G401.6 (cell line): ENCODE measurements around the gene ADPGK.

Experiments used
- FAIRE-seq: peaks from 2 replicates; lab custom pipeline; 2012; peaks lifted over from hg19 to GRCh38; lab: Jason Lieb, UNC

Gene ADPGK

GRCh38 chr15:72787526-72787925, 4.0 kb upstream of the ADPGK start:
- FAIRE-seq = no peak

- FAIRE-seq = no peak
These were observed 3.3 kb upstream of the ADPGK start for GRCh38 chr15:72786676-72787345.

- no peak for FAIRE-seq
These were observed 2.7 kb upstream of the ADPGK start for GRCh38 chr15:72786242-72786641.

- FAIRE-seq = no peak
These were observed 2.3 kb upstream of the ADPGK start for GRCh38 chr15:72785841-72786240.

- no peak for FAIRE-seq
These were observed 1.9 kb upstream of the ADPGK start for GRCh38 chr15:72785432-72785831.

GRCh38 chr15:72784456-72784876, 908 bp upstream of the ADPGK start:
- FAIRE-seq = no peak

- no peak for FAIRE-seq
These were observed 436 bp downstream of the ADPGK start for GRCh38 chr15:72783004-72783639.

GRCh38 chr15:72782274-72783003, 1.1 kb downstream of the ADPGK start:
- FAIRE-seq = no peak

GRCh38 chr15:72781631-72782030, 1.9 kb downstream of the ADPGK start:
- no peak for FAIRE-seq

- no peak for FAIRE-seq
These were observed 4.8 kb downstream of the ADPGK start for GRCh38 chr15:72778796-72779195.

- no peak for FAIRE-seq
These were observed 8.7 kb downstream of the ADPGK start for GRCh38 chr15:72774696-72775383.

- no peak for FAIRE-seq
These were observed 12.2 kb downstream of the ADPGK start for GRCh38 chr15:72771329-72771725.

GRCh38 chr15:72770673-72771328, 12.8 kb downstream of the ADPGK start:
- no peak for FAIRE-seq

- no peak for FAIRE-seq
These were observed 16.8 kb downstream of the ADPGK start for GRCh38 chr15:72766780-72767179.

GRCh38 chr15:72766025-72766424, 17.5 kb downstream of the ADPGK start:
- no peak for FAIRE-seq

GRCh38 chr15:72764656-72765055, 18.9 kb downstream of the ADPGK start:
- FAIRE-seq = no peak

- no peak for FAIRE-seq
These were observed 22.8 kb downstream of the ADPGK start for GRCh38 chr15:72760590-72761260.

- FAIRE-seq = no peak
These were observed 25.4 kb downstream of the ADPGK start for GRCh38 chr15:72758182-72758581.

- no peak for FAIRE-seq
These were observed 29.5 kb downstream of the ADPGK start for GRCh38 chr15:72754096-72754495.

- FAIRE-seq = no peak
These were observed 31.7 kb downstream of the ADPGK start for GRCh38 chr15:72751751-72752455.

- no peak for FAIRE-seq
These were observed 33.9 kb downstream of the ADPGK start for GRCh38 chr15:72749700-72750099.
